PC-9 (cell line): Measurements from ENCODE around the gene FOXD1. TPM values are rescaled to one million over a fixed set of nuclear protein-coding genes. Genes with fewer than 3 reads are reported as not detected.

Experiments
- BruUV-seq: library from RNA; stranded (reverse); fragments of 400-500 nt; replicated peaks from 2 replicates; lab custom pipeline; 2021; lab: Mats Ljungman, UMichigan
- CTCF ChIA-PET: fragments of 300-600 bp; sonication (Branson Sonifier 250); formaldehyde crosslinking; loops from one replicate; lab custom pipeline; 2022; ENCODE audit warnings: antibody characterized with exemption; lab: Charles Lee
- POLR2A ChIA-PET: fragments of 300-600 bp; sonication (Branson Sonifier 250); formaldehyde crosslinking; loops from one replicate; lab custom pipeline; 2022; ENCODE audit warnings: antibody characterized with exemption; ENCODE audit not compliant: unreplicated experiment; lab: Charles Lee
- DNase-seq, 2 experiments: peaks; one replicate each; pipeline versions ENCODE4 v3.0.0 to v3.0.0-alpha.2; 2015 to 2022; ENCODE audit warnings: mixed read lengths in 1 of 2
- H2AFZ ChIP-seq: fragments of 200-600 bp; sonication (generic); 2 replicates; pipeline ENCODE4 v1.8.1; 2017; ENCODE audit warnings: antibody characterized with exemption
- H3F3A ChIP-seq: fragments of 200-600 bp; sonication (generic); 2 replicates; pipeline ENCODE4 v1.8.1; 2017; ENCODE audit warnings: antibody characterized with exemption, mild to moderate bottlenecking, low read depth; ENCODE audit not compliant: insufficient read depth
- H3K27ac ChIP-seq: fragments of 200-600 bp; sonication (generic); 2 replicates; pipeline ENCODE4 v1.6.1; 2016; ENCODE audit warnings: mixed run types
- H3K27me3 ChIP-seq: fragments of 200-600 bp; sonication (generic); 2 replicates; pipeline ENCODE4 v1.6.1; 2016; ENCODE audit warnings: low read depth, mixed run types; ENCODE audit not compliant: insufficient read depth
- H3K36me3 ChIP-seq: fragments of 200-600 bp; sonication (generic); 2 replicates; pipeline ENCODE4 v1.6.1; 2016; ENCODE audit warnings: low read depth, mixed run types
- H3K4me1 ChIP-seq: fragments of 200-600 bp; sonication (generic); replicated peaks from 2 replicates; pipeline ENCODE4 v1.6.1; 2016; ENCODE audit warnings: mixed run types; ENCODE audit not compliant: insufficient read depth
- H3K4me2 ChIP-seq: fragments of 200-600 bp; sonication (generic); 2 replicates; pipeline ENCODE4 v1.6.1; 2017; ENCODE audit warnings: mixed run types
- H3K4me3 ChIP-seq: fragments of 200-600 bp; sonication (generic); 2 replicates; pipeline ENCODE4 v1.6.1; 2016; ENCODE audit warnings: mixed run types
- H3K79me2 ChIP-seq: fragments of 200-600 bp; sonication (generic); 2 replicates; pipeline ENCODE4 v1.6.1; 2017; ENCODE audit warnings: low read depth, mixed run types
- H3K9me2 ChIP-seq: fragments of 200-600 bp; sonication (generic); 2 replicates; pipeline ENCODE4 v1.8.1; 2017; ENCODE audit warnings: mild to moderate bottlenecking; ENCODE audit not compliant: insufficient read depth
- H3K9me3 ChIP-seq: fragments of 200-600 bp; sonication (generic); 2 replicates; pipeline ENCODE4 v1.8.1; 2016; ENCODE audit warnings: low read depth; ENCODE audit not compliant: insufficient read depth
- H4K20me1 ChIP-seq: fragments of 200-600 bp; sonication (generic); 2 replicates; pipeline ENCODE4 v1.8.1; 2017; ENCODE audit not compliant: insufficient read depth
- CTCF ChIP-seq: fragments of 200-600 bp; sonication (generic); conservative IDR thresholded peaks from 2 replicates; pipeline ENCODE4 v1.6.1; 2017; ENCODE audit warnings: mixed run types, antibody characterized with exemption, mild to moderate bottlenecking, moderate library complexity
- EZH2 ChIP-seq: fragments of 200-600 bp; sonication (generic); IDR thresholded peaks from 2 replicates; pipeline ENCODE4 v1.8.0; 2017; ENCODE audit warnings: antibody characterized with exemption, low read depth
- intact Hi-C: fragments of 100-400 bp; cut with micrococcal nuclease; formaldehyde crosslinking; loops from one replicate; pipeline ENCODE4 v1.10.0; 2022; ENCODE audit not compliant: unreplicated experiment
- total RNA-seq: library from RNA; stranded (reverse); gene quantifications from 2 replicates; pipeline ENCODE4 v1.2.3, GENCODE V29; 2021

The FOXD1 gene
- total RNA-seq, 1 experiment from 2014 or later, result 4.1 TPM

- Histone ChIP-seq H3F3A (peaks cover 17% of the 10 kb centered on the region; the same call in 1 of the 2 replicates), H3K4me1 (peaks cover 25% of the 10 kb centered on the region), H3K79me2 (peaks cover 15% of the 10 kb centered on the region), H3K27me3 (no peaks in the 10 kb centered on the region), H3K36me3 (no peaks in the 10 kb centered on the region), H3K9me2 (no peaks in the 10 kb centered on the region), H4K20me1 (no peaks in the 10 kb centered on the region), H3K4me2 (no peak overlapping the region), H2AFZ (no peak overlapping the region), H3K27ac (no peak overlapping the region), H3K9me3 (no peaks in the 10 kb centered on the region), H3K4me3 (no peak overlapping the region)
- POLR2A ChIA-PET, result no interaction called here
- DNase-seq, result no peak
- intact Hi-C loops, result loop anchor here (2.0 to 10.0 kb wide), 4 partner anchors 92 to 495 kb away; partner anchors contain the start of gene FCHO2
- CTCF ChIA-PET, result interaction anchor here (2.2 kb wide), 1 partner anchor 234 kb away, joined by 19 read pairs; no protein-coding TSS in a partner anchor
- TF ChIP-seq EZH2, result no peak
- no peak for TF ChIP-seq CTCF
- no TSS peak for BruUV-seq
Measured at GRCh38 chr5:73450137-73450536, 1.6 kb upstream of the FOXD1 start.

GRCh38 chr5:73447530-73448462, 781 bp downstream of the FOXD1 start:
- Histone ChIP-seq H4K20me1 (no peaks in the 10 kb centered on the region), H3K9me3 (no peaks in the 10 kb centered on the region), H3K4me1 (peaks cover 22% of the 10 kb centered on the region), H3K4me3 (peak overlapping the region; percentile 88), H2AFZ (peak overlapping the region; percentile 88), H3K9me2 (no peaks in the 10 kb centered on the region), H3K36me3 (no peaks in the 10 kb centered on the region), H3K27me3 (no peaks in the 10 kb centered on the region), H3K4me2 (peak overlapping the region; percentile 66; the same call in 1 of the 2 replicates), H3F3A (peaks cover 17% of the 10 kb centered on the region; the same call in 1 of the 2 replicates), H3K27ac (peak overlapping the region; percentile 41; the same call in 1 of the 2 replicates), H3K79me2 (peaks cover 23% of the 10 kb centered on the region)
- intact Hi-C loops, result no loop called here
- no TSS peak for BruUV-seq
- TF ChIP-seq CTCF (no peak), EZH2 (no peak)
- CTCF ChIA-PET, result interaction anchor here (0.6 to 1.3 kb wide), 3 partner anchors 120 to 629 kb away, joined by 3 to 9 read pairs (median 5); no protein-coding TSS in a partner anchor
- POLR2A ChIA-PET, result no interaction called here
- peak; percentile 43 to 53 for DNase-seq

DNA sequence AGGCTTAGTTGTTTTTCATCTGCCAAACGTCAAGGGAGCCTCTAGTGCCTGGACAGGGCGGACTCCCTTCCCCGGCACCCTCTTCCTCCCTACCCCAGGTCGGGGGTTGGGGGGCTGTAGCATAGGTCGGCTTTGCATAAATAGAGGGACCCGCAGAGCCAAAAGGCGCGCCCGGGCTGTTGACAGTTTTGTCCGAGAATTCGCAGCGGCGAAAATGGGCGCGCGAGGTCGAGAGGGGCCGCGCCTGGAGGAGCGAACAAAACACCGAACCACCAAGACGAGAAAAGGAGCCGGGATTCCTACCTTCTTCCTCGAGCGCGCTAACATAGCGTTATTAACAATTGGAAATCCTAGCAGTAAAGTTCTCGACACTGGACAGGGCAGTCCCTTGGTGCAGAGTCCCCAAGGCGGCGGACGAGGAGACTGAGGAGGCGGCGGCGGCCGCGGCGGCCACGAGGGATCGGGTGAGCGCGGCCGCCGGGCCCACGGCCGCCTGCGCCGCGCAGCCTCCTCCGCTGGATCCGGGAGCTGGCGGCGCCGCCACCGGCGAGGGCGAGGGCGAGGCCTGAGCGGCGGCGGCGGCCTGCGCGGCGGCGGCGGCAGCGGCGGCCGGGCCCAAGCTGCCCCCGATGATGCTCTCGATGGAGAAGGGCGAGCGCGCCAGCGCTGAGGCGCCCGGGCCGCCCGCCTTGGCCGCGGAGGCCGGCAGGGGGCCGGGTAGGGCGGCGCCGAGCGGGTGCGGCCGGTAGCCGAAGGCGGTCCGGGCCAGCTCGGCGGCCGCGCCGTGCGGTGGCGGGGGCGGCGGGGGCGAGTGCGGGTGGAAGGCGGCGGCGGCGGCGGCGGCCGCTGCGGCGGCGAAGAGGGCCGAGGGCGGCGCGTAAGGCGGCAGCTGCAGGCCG, 1.7 kb downstream of the FOXD1 start:
- no peaks in the 10 kb centered on the region for H3K9me3 ChIP-seq
- peak overlapping the region; percentile 80 for H2AFZ ChIP-seq
- intact Hi-C loops, result loop anchor here (1.0 kb wide), 1 partner anchor 144 kb away; no protein-coding TSS in a partner anchor
- TF ChIP-seq CTCF (no peak), EZH2 (no peak)
- H3K79me2 ChIP-seq, result peaks cover 23% of the 10 kb centered on the region
- H3K4me3 ChIP-seq, result peak overlapping the region; percentile 87
- DNase-seq, result peak in 1 of 2 experiments; percentile 51
- no peaks in the 10 kb centered on the region for H3K36me3 ChIP-seq
- no peaks in the 10 kb centered on the region for H3K9me2 ChIP-seq
- no peaks in the 10 kb centered on the region for H3K27me3 ChIP-seq
- peaks cover 17% of the 10 kb centered on the region; the same call in 1 of the 2 replicates for H3F3A ChIP-seq
- ChIA-PET POLR2A (no interaction called here), CTCF (interaction anchor here (0.6 to 1.3 kb wide), 4 partner anchors 119 to 628 kb away, joined by 3 to 9 read pairs (median 4); no protein-coding TSS in a partner anchor)
- H3K4me1 ChIP-seq, result peaks cover 22% of the 10 kb centered on the region
- peak overlapping the region; percentile 85 for H3K4me2 ChIP-seq
- no peaks in the 10 kb centered on the region for H4K20me1 ChIP-seq
- H3K27ac ChIP-seq, result peak overlapping the region; percentile 58
- BruUV-seq, result TSS peak; percentile 87
